ENCODE measurements around the gene HDGFL2.

The HDGFL2 gene

DNA sequence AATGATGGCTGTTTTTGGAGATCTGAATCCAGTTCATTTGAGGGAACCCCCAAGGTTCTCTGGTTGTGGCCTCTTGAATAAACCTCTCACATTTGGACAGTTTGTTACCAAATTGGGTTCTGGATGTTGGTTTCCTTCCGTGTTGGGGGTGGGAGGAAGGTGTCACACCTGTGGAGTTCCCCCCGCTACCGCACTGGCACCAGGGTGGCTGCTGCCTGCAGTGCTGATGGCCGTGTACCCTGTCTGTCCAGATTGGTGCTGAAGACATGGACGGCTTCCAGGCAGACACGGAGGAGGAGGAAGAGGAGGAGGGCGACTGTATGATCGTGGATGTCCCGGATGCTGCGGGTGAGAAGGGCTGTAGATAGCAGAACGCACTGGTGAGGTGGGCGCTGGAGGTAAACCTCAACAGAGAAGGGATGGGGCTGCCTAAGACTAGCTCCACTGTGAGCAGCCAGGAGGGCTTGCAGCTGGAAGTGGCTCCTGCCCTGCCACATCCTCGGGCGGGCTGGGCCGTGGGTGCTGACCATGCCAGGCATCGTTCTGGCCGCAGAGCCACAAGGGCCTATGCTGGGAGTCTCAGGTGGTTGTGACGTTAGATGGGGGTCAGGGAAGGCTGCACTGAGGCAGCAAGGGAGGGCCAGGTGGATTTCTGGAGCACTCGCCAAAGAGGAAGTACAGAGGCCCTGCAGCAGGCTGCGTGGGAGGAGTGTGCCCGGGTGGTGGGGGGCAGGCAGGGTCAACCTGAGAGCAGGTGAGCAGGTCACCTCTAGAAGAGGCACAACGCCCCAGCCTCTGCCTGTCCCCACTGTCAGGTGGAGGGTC lies 29.9 kb upstream of the HDGFL2 start:
- H3K36me3 Mint-ChIP-seq (ENCODE audit: low read depth): peaks cover 22% of the 10 kb centered on the region
- H3K4me3 Mint-ChIP-seq: no peak overlapping the region
- no peaks in the 10 kb centered on the region for H3K4me1 Mint-ChIP-seq
- H3K9me3 Mint-ChIP-seq: no peaks in the 10 kb centered on the region
- no peak for DNase-seq
- no peak for ATAC-seq
- H3K27me3 Mint-ChIP-seq: no peaks in the 10 kb centered on the region
- no peak overlapping the region for H3K27ac Mint-ChIP-seq

DNA sequence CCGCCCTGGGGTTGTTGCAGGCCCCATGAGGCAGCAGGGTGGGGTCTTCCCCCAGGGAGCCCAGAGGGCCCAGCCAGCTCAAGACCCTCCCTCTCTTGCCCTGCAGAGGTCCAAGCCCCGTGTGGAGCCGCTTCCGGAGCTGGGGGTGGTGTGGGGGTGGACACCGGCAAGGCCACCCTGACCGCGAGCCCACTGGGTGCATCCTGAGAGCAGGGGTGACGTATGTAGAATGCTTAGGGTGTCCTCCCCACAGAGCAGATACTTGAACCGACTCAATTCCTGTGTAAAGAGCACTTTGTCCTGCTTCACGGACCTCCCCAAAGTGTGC lies 29.3 kb upstream of the HDGFL2 start:
- DNase-seq (no peak), ATAC-seq (no peak)
- Mint-ChIP-seq H3K4me3 (no peak overlapping the region), H3K27me3 (no peaks in the 10 kb centered on the region), H3K9me3 (no peaks in the 10 kb centered on the region), H3K27ac (no peak overlapping the region), H3K36me3 (ENCODE audit: low read depth) (peaks cover 21% of the 10 kb centered on the region), H3K4me1 (no peaks in the 10 kb centered on the region)

DNA sequence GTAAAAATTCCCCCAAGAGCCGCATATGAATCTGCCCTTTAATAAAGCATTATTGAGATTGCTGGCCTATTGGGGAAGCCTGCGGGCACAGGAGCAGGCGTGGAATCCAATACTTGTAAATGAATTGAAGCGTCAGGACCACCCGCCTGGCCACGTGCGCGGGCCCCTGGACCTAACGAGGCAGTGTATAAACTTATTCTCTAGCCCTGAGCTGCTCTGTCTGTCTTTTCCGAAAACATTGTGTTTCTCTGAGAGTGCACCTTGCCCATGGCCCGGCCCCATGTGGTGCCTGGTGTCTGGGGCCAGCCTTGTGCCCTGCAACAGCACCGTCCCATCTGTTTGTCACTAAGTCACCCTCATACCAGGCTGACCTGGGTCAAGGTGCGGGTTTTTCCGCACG lies 28.9 kb upstream of the HDGFL2 start:
- no peak overlapping the region for H3K4me3 Mint-ChIP-seq
- ATAC-seq (no peak), DNase-seq (no peak)
- no peak overlapping the region for H3K27ac Mint-ChIP-seq
- no peaks in the 10 kb centered on the region for H3K4me1 Mint-ChIP-seq
- peaks cover 17% of the 10 kb centered on the region for H3K36me3 Mint-ChIP-seq (ENCODE audit: low read depth)
- no peaks in the 10 kb centered on the region for H3K27me3 Mint-ChIP-seq
- H3K9me3 Mint-ChIP-seq: no peaks in the 10 kb centered on the region

DNA sequence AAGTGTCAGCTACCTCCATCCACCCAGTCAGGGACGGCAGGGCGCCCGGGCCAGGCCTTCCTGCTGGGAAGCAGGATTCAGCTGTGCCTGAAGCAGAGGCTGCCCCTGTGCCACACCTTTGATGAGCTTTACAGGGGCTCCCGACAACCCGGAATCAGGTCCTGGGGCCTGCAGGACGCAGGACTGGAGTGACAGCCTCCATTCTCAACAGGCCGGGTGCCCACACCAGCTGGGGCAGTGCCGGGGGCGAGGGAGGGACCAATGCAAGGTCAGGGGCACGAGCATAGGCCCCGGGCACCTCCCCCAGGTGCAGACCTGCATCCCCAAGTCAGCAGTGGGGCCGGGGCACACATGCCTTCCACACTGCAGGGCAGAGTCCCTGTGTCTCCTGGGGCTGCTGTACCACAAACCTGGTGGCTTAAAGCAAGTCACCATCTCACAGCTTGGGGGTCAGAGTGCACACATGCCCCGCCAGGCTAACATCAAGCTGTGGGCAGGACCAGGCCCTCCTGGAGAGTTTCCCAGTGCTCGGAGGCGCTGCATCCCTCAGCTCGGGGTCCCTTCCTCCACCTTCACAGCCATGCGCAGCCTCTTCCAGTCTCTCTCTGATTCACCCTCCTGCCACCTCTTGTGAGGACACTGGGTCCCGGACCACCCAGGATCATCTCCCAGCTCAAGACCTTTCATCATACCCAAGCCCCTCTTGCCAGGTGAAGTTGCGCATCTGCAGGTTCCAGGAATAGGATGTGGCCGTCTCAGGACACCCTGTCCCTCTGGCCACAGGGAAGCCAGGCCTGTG lies 27.9 kb upstream of the HDGFL2 start:
- Mint-ChIP-seq H3K27me3 (no peaks in the 10 kb centered on the region), H3K9me3 (no peaks in the 10 kb centered on the region), H3K36me3 (ENCODE audit: low read depth) (peaks cover 12% of the 10 kb centered on the region), H3K4me3 (no peak overlapping the region), H3K4me1 (no peaks in the 10 kb centered on the region), H3K27ac (no peak overlapping the region)
- ATAC-seq (no peak), DNase-seq (no peak)

DNA sequence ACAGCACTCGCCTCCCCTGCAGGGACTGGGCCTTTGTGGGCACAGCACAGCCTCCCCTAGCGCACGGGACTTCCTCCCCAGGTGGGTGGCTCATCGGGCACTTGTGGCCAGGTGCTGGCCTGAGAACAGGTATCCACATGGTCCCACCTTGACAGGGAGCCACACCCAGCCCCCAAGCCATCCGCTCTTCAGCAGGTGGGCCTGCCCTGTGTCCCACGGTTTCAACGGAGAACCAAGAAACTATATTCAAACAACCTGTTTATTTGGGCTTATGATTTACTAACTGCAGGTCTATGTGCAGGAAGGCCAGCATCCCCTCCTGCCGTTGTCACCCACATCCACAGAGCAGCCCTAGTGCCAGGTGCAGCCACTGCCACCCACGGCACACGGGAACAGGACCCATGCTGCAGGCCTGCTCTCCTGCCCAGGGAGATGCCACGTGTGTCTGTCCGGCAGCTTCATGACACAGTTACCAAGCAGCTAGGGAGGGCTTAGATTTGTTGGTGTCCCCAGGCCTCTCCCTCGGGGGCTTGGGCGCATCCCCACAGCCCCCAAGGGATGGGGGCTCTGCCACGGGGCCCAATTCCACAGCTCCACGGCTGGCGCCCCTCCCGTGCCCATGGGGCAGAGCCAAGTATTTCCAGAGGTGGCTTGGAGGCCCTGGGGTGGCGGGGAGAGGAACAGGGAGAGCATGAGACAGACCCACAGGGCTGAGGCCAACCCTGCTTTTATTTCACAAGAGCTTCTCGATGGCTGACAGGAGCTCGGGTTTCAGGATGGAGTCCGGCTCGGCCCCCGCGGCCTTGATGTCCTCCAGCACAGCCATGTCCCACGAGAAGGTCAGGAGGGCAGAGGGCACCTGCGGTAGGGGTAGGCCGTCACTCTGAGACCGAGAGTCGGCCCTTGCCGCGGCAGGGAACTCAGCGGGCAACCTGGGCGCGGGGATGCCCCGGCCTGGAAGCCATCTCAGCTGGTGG lies 27.0 kb upstream of the HDGFL2 start:
- DNase-seq: no peak
- no peak for ATAC-seq
- Mint-ChIP-seq H3K27me3 (no peaks in the 10 kb centered on the region), H3K4me1 (no peaks in the 10 kb centered on the region), H3K4me3 (no peak overlapping the region), H3K27ac (no peak overlapping the region), H3K9me3 (no peaks in the 10 kb centered on the region), H3K36me3 (ENCODE audit: low read depth) (peaks cover 8% of the 10 kb centered on the region)

DNA sequence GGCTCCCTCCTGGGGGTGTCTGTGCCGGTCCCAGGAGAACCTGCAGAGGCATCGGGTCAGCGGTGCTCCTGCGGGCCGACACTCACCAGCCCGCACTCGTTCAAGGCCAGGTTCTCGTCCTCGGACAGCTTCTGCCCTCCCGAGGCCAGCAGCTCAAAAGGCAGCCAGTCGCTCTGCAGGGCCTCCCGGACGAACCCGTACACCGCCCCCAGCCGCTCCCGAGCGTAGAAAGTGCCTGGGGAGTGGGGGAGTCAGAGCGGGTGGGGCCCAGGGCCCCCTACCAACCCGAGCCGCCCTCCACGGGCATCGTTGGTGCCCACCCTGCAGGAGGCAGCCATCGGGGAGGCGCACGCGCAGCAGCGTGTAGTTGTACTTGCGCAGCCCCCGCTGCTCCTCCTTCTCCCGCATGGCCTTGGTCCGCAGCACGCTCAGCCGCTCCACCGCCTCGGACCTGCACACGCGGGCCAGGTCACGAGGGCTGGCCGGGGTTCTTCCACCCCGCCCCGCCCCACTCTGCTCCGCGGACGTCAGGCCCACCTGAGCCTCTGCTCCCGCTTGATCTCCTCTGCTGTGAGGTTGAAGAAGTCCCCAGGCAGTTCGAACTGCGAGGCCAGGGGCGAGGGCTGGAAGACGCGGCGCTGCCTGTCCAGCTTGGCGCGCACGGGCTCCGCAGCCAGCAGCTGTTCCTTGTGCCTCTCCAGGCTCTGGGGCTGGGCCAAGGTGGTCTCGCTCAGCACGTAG lies 26.0 kb upstream of the HDGFL2 start:
- no peaks in the 10 kb centered on the region for H3K9me3 Mint-ChIP-seq
- DNase-seq (no peak), ATAC-seq (no peak)
- H3K4me1 Mint-ChIP-seq: no peaks in the 10 kb centered on the region
- H3K4me3 Mint-ChIP-seq: no peak overlapping the region
- no peak overlapping the region for H3K27ac Mint-ChIP-seq
- peaks cover 9% of the 10 kb centered on the region for H3K36me3 Mint-ChIP-seq (ENCODE audit: low read depth)
- H3K27me3 Mint-ChIP-seq: no peaks in the 10 kb centered on the region

DNA sequence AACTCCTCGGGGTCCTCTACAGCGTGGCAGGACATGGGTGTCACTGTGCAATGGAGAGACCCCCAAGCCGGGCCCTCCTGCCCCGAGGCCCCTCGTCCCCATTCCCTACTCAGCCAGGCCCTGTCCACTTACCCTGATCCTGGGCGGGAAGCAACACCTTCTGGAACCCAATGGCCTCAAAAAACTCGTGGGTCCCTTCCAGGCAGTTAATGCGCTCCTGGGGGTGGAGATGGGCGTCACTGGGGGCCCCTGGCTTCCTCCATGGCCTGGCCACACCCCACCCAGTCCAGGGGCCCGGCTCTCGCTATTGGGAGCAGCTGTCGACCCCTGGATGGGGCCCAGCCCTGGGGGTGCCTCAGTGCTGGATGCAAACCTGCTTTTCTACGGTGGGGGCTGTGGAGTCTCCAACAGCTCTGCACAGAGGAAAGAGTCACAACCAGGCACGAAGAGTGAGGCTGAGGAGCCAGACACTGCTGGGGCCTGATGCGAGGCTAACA lies 25.3 kb upstream of the HDGFL2 start:
- H3K9me3 Mint-ChIP-seq: no peaks in the 10 kb centered on the region
- ATAC-seq (no peak), DNase-seq (no peak)
- no peaks in the 10 kb centered on the region for H3K27me3 Mint-ChIP-seq
- no peak overlapping the region for H3K4me3 Mint-ChIP-seq
- H3K4me1 Mint-ChIP-seq: no peaks in the 10 kb centered on the region
- H3K27ac Mint-ChIP-seq: no peak overlapping the region
- H3K36me3 Mint-ChIP-seq (ENCODE audit: low read depth): peaks cover 9% of the 10 kb centered on the region

DNA sequence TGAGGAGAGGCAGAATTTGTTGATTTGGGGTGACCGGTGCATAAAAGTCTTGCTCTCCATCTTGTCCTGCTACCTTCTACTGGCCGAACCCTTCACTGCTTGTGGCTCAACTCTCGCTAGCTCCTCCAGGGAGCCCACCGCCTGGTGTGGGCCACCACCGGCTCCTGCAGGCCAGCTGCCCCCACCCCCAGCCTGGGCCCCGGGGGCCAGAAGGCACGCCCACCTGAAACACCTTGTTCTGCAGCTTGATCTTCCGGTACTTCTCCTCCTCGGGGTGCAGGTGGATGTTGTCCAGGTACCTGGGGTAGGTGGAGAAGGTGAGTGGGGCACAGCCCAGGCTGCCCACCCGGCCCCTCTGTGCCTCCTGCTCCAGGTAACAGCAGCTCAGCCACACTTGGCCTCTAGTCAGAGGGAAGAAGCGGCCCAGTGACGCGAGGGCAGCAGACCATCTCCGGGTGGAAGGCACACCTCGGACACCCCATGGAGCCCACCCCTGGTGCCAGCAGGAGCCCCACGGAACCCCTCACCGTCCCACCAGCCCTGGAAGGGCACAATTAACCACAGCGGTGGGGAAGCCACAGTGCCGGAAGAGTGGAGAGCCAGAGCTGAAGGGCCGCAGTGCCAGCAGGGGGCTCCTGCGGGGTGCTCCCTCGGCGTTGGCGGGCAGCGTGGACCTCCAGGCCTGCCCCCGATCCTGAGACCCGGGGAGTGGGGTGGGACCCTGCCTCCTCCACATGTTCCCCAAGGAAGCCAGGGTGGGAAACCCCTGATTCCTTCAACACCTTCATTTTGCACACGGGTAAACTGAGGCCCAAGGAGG lies 24.6 kb upstream of the HDGFL2 start:
- Mint-ChIP-seq H3K27me3 (no peaks in the 10 kb centered on the region), H3K4me3 (no peak overlapping the region), H3K36me3 (ENCODE audit: low read depth) (peaks cover 10% of the 10 kb centered on the region), H3K9me3 (no peaks in the 10 kb centered on the region), H3K4me1 (no peaks in the 10 kb centered on the region), H3K27ac (no peak overlapping the region)
- no peak for ATAC-seq
- no peak for DNase-seq

DNA sequence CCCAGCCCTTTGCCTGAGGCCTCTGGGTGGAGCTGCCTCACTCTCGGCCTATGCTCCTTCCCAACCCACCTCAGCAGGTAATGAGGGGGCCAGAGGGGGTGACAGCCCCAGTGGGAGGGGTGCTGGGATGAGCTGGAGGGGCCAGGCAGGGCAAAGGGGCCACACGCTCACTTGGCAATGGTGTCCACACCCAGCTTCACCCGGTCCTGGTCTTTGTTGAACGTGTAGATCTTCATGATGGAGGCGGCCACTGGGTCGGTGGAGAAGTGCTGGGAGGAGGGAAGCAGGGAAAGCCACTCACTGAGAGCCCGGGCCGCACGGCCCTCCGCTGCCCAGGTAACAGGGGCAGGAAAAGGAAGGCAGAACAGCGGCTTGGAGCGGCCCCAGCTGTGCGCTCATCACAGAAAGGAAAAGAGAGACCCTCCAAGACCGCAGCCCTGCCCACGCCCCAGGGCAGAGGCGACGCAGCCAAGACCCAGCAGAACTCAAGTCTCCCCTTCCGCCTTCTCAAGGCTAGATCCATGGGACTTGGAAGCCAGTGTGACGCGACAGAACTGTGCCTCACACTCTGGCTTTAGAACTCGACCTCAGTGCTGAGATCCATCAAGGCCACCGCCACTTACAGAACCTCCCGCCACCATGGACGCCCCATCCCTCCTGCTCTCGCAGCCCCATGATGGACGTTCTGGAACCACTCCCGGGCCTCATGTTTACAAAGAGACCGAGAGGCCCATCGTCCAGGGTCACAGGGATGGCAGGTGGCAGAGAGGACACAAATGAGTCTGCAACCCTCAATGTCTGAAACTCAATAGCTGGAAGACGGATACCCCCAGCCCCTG lies 23.7 kb upstream of the HDGFL2 start:
- Mint-ChIP-seq H3K27ac (no peak overlapping the region), H3K36me3 (ENCODE audit: low read depth) (peaks cover 10% of the 10 kb centered on the region), H3K9me3 (no peaks in the 10 kb centered on the region), H3K27me3 (no peaks in the 10 kb centered on the region), H3K4me1 (no peaks in the 10 kb centered on the region), H3K4me3 (no peak overlapping the region)
- ATAC-seq: no peak
- no peak for DNase-seq

DNA sequence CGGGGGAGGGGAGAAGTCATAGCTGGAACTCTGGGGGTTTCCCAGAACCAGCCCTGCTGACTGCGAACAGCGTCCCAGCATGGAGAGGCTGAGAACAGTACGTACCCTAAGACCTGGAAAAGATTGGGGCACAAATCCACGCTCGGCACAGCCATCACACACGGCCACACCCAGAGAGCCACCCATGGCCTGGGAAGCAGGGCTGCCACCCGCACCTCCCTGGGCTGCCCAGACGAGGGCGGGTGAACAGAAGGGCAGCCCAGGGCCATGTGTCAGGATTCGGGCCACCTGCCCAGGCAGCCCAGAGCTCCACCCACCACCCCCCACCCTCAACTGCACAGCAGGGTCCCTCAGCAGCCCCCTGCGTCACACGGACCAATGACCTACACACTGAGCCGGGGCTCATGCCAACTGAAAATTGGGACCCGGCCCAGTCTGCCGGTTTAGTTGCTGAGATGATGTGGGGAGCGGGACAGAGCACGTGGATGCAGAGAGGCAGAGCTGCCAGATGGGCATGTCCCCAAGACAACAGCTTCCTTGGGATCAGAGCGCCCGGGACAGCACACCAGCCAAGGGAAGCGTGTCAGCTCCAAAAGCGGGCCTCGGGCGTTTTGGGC lies 23.0 kb upstream of the HDGFL2 start:
- H3K27me3 Mint-ChIP-seq: no peaks in the 10 kb centered on the region
- H3K4me1 Mint-ChIP-seq: no peaks in the 10 kb centered on the region
- no peaks in the 10 kb centered on the region for H3K9me3 Mint-ChIP-seq
- no peak for DNase-seq
- H3K4me3 Mint-ChIP-seq: no peak overlapping the region
- no peak overlapping the region for H3K27ac Mint-ChIP-seq
- ATAC-seq: no peak
- peaks cover 10% of the 10 kb centered on the region for H3K36me3 Mint-ChIP-seq (ENCODE audit: low read depth)

DNA sequence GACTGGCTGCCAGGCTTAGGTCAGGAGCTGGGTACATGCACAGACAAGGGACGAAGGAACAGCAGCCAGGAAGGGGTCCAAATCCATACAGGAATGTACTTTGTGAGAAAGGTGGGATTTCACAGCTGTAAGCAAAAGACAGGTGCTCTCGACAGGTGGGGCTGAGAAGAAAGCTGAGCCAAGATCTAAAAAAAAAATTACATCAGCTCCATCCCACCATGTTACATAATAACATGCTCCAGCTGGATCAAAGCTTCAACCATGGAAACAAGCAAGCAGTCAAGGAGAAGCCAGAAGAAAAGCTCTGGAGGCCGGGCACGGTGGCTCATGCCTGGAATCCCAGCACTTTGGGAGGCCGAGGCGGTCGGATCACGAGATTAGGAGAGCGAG lies 22.5 kb upstream of the HDGFL2 start:
- H3K27me3 Mint-ChIP-seq: no peaks in the 10 kb centered on the region
- no peak overlapping the region for H3K27ac Mint-ChIP-seq
- no peaks in the 10 kb centered on the region for H3K9me3 Mint-ChIP-seq
- no peak overlapping the region for H3K4me3 Mint-ChIP-seq
- no peaks in the 10 kb centered on the region for H3K4me1 Mint-ChIP-seq
- DNase-seq (no peak), ATAC-seq (no peak)
- peaks cover 10% of the 10 kb centered on the region for H3K36me3 Mint-ChIP-seq (ENCODE audit: low read depth)

DNA sequence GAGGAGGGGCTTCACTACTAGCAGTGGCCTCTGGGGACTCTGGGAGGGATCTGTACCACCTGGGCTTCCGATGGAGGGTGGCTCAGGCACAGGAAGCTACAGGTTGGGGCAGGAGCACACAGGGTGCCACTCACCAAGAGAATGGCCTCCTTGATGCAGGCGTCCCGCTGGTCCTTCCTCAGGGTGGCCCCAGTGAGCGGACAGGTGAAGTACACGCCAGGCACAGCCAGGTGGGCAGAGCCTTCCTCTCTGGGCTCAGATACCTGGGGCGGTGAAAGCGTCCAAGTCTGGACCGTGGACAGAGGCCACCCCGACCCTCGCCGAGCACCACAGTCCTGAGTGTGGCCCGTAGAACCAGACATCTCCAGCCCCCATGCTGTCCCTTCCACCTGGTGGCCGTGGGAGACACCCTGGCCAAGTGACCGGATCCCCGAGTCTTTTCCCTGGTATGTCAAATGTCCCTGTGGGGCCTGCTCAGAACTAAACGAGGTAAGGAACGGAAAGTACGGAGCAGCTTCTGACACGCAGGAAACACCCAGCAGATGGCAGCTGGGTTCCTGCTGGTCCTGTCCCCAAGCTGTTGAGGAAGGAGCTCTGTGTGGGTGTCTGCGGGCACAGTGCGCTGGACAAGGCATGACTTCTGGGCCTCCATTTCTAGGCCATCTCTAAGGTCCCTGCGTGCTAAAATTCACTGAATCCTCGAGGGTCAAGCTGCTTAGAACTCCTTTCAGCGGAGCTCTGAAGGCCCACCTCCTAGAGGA lies 19.7 kb upstream of the HDGFL2 start:
- DNase-seq: no peak
- H3K27me3 Mint-ChIP-seq: no peaks in the 10 kb centered on the region
- H3K9me3 Mint-ChIP-seq: no peaks in the 10 kb centered on the region
- H3K4me3 Mint-ChIP-seq: no peak overlapping the region
- peaks cover 13% of the 10 kb centered on the region for H3K4me1 Mint-ChIP-seq
- H3K27ac Mint-ChIP-seq: no peak overlapping the region
- peaks cover 9% of the 10 kb centered on the region for H3K36me3 Mint-ChIP-seq (ENCODE audit: low read depth)
- no peak for ATAC-seq

All from activated naive CD8-positive, alpha-beta T cell treated with anti-CD3 and anti-CD28 coated beads, Interleukin-2, amount 50 U/mL, for 24 hours (primary cell).